WTC11 (cell line): Measurements from ENCODE around the gene OBSCN. TPM values are rescaled to one million over a fixed set of nuclear protein-coding genes. Genes with fewer than 3 reads are reported as not detected.

ENCODE experiments used
- ATAC-seq: fragments of 200-7000 bp; cut with Tn5 transposase; 2 replicates; pipeline ENCODE4 v1.10.0; 2021; ENCODE audit warnings: mild to moderate bottlenecking, moderate library complexity
- CTCF ChIA-PET: fragments of 300-600 bp; sonication (Branson Sonifier 250); formaldehyde crosslinking; loops from one replicate; lab custom pipeline; 2021; ENCODE audit warnings: antibody characterized with exemption; lab: Charles Lee
- POLR2A ChIA-PET: fragments of 350-600 bp; sonication (Branson Sonifier 250); formaldehyde crosslinking; loops from one replicate; lab custom pipeline; 2021; ENCODE audit warnings: antibody characterized with exemption; lab: Charles Lee
- DNase-seq: peaks from one replicate; pipeline ENCODE4 v3.0.0; 2021; ENCODE audit warnings: low spot score
- H3K27ac Mint-ChIP-seq: 2 replicates; pipeline ENCODE4 v1.8.0; 2021; ENCODE audit warnings: mixed read lengths
- H3K27me3 Mint-ChIP-seq: 2 replicates; pipeline ENCODE4 v1.8.0; 2021; ENCODE audit warnings: low read depth, mild to moderate bottlenecking, moderate library complexity, mixed read lengths
- H3K36me3 Mint-ChIP-seq: 2 replicates; pipeline ENCODE4 v1.8.0; 2021; ENCODE audit warnings: mixed read lengths
- H3K4me1 Mint-ChIP-seq: 2 replicates; pipeline ENCODE4 v1.8.0; 2022; ENCODE audit warnings: mixed read lengths
- H3K4me3 Mint-ChIP-seq: 2 replicates; pipeline ENCODE4 v1.8.0; 2021; ENCODE audit warnings: mild to moderate bottlenecking, moderate library complexity, mixed read lengths
- H3K9me3 Mint-ChIP-seq: 2 replicates; pipeline ENCODE4 v1.8.0; 2021; ENCODE audit warnings: mixed read lengths
- CBFB ChIP-seq: sonication (generic); formaldehyde crosslinking; IDR thresholded peaks from 2 replicates; pipeline ENCODE4 v1.8.1; 2022; ENCODE audit warnings: mild to moderate bottlenecking, low read depth, missing genetic modification reagents
- CDX4 ChIP-seq: fragments of 250-450 bp; sonication (Bioruptor Pico); IDR thresholded peaks from 2 replicates; pipeline ENCODE4 v1.9.0; 2021; ENCODE audit warnings: moderate library complexity, mild to moderate bottlenecking, inconsistent platforms, borderline replicate concordance
- CREM ChIP-seq: sonication (generic); formaldehyde crosslinking; IDR thresholded peaks from 2 replicates; pipeline ENCODE4 v1.8.1; 2022; ENCODE audit warnings: mild to moderate bottlenecking, missing genetic modification reagents, moderate library complexity
- E2F4 ChIP-seq: sonication (generic); formaldehyde crosslinking; IDR thresholded peaks from 2 replicates; pipeline ENCODE4 v1.8.1; 2022; ENCODE audit warnings: low read depth, mild to moderate bottlenecking, moderate library complexity, missing genetic modification reagents, borderline replicate concordance
- GRHL2 ChIP-seq: fragments of 250-450 bp; sonication (Bioruptor Pico); IDR thresholded peaks from 2 replicates; pipeline ENCODE4 v1.8.0; 2022; ENCODE audit warnings: mild to moderate bottlenecking, moderate library complexity; ENCODE audit not compliant: insufficient replicate concordance, severe bottlenecking
- MXD4 ChIP-seq: fragments of 250-450 bp; sonication (Bioruptor Pico); IDR thresholded peaks from 2 replicates; pipeline ENCODE4 v1.8.0; 2021; ENCODE audit warnings: mild to moderate bottlenecking, moderate library complexity, borderline replicate concordance
- NFYB ChIP-seq: sonication (generic); formaldehyde crosslinking; conservative IDR thresholded peaks from 2 replicates; pipeline ENCODE4 v1.8.0; 2022; ENCODE audit warnings: low read depth, missing genetic modification reagents
- NR2C2 ChIP-seq: sonication (generic); formaldehyde crosslinking; IDR thresholded peaks from 2 replicates; pipeline ENCODE4 v1.8.0; 2022; ENCODE audit warnings: mild to moderate bottlenecking, missing genetic modification reagents
- NR3C1 ChIP-seq: sonication (generic); formaldehyde crosslinking; conservative IDR thresholded peaks from 2 replicates; pipeline ENCODE4 v1.8.1; 2023; ENCODE audit warnings: low read depth, mild to moderate bottlenecking, missing genetic modification reagents
- OVOL2 ChIP-seq: fragments of 250-450 bp; sonication (Bioruptor Pico); IDR thresholded peaks from 2 replicates; pipeline ENCODE4 v1.9.0; 2021; ENCODE audit warnings: mild to moderate bottlenecking, borderline replicate concordance
- RELA ChIP-seq: sonication (generic); formaldehyde crosslinking; IDR thresholded peaks from 2 replicates; pipeline ENCODE4 v1.8.1; 2022; ENCODE audit warnings: missing genetic modification reagents, mild to moderate bottlenecking, borderline replicate concordance
- RORB ChIP-seq: fragments of 250-450 bp; sonication (Bioruptor Pico); IDR thresholded peaks from 2 replicates; pipeline ENCODE4 v1.9.0; 2021; ENCODE audit warnings: mild to moderate bottlenecking
- SOX15 ChIP-seq: fragments of 250-450 bp; sonication (Bioruptor Pico); IDR thresholded peaks from 2 replicates; pipeline ENCODE4 v1.9.0; 2021; ENCODE audit warnings: mild to moderate bottlenecking
- TCF7 ChIP-seq: sonication (generic); formaldehyde crosslinking; IDR thresholded peaks from 2 replicates; pipeline ENCODE4 v1.8.0; 2022; ENCODE audit warnings: mild to moderate bottlenecking, low read depth, missing genetic modification reagents, moderate library complexity
- TEAD4 ChIP-seq: sonication (generic); formaldehyde crosslinking; IDR thresholded peaks from 2 replicates; pipeline ENCODE4 v1.8.0; 2022; ENCODE audit warnings: mild to moderate bottlenecking, missing genetic modification reagents
- ZNF121 ChIP-seq: sonication (generic); formaldehyde crosslinking; IDR thresholded peaks from 2 replicates; pipeline ENCODE4 v1.8.0; 2023; ENCODE audit warnings: missing genetic modification reagents
- ZNF317 ChIP-seq: sonication (generic); formaldehyde crosslinking; IDR thresholded peaks from 2 replicates; pipeline ENCODE4 v1.8.1; 2023; ENCODE audit warnings: low read depth, mild to moderate bottlenecking, moderate library complexity, missing genetic modification reagents, borderline replicate concordance
- total RNA-seq: library from RNA; stranded (reverse); gene quantifications from 3 replicates; pipeline ENCODE4 v1.2.3, GENCODE V29; 2021
- TF ChIP-seq, protein P1 (sequence below): sonication (generic); formaldehyde crosslinking; IDR thresholded peaks from 2 replicates; pipeline ENCODE4 v1.8.1; 2023; ENCODE audit warnings: mild to moderate bottlenecking, missing genetic modification reagents
- TF ChIP-seq, protein P2 (sequence below): sonication (generic); formaldehyde crosslinking; IDR thresholded peaks from 2 replicates; pipeline ENCODE4 v1.8.1; 2022; ENCODE audit warnings: mild to moderate bottlenecking, moderate library complexity, missing genetic modification reagents
- TF ChIP-seq, protein P3 (sequence below): sonication (generic); formaldehyde crosslinking; IDR thresholded peaks from 2 replicates; pipeline ENCODE4 v1.8.0; 2022; ENCODE audit warnings: mild to moderate bottlenecking, missing genetic modification reagents
- TF ChIP-seq, protein P4 (sequence below): sonication (generic); formaldehyde crosslinking; IDR thresholded peaks from 2 replicates; pipeline ENCODE4 v1.8.1; 2022; ENCODE audit warnings: low read depth, missing genetic modification reagents, borderline replicate concordance

The OBSCN gene
- total RNA-seq, 1 experiment from 2014 or later = 38.8 TPM

GRCh38 chr1:228297242-228297641 is 89.4 kb downstream of the OBSCN start (continued):
- TF ChIP-seq, protein P1, sequence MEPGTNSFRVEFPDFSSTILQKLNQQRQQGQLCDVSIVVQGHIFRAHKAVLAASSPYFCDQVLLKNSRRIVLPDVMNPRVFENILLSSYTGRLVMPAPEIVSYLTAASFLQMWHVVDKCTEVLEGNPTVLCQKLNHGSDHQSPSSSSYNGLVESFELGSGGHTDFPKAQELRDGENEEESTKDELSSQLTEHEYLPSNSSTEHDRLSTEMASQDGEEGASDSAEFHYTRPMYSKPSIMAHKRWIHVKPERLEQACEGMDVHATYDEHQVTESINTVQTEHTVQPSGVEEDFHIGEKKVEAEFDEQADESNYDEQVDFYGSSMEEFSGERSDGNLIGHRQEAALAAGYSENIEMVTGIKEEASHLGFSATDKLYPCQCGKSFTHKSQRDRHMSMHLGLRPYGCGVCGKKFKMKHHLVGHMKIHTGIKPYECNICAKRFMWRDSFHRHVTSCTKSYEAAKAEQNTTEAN = no peak
- TF ChIP-seq NR2C2 (no peak), E2F4 (no peak), MXD4 (CRISPR knock-in tag) (no peak), CBFB (CRISPR knock-in tag) (no peak), CREM (CRISPR knock-in tag) (no peak), ZNF121 (CRISPR knock-in tag) (no peak), NR3C1 (CRISPR knock-in tag) (no peak)
- TF ChIP-seq, protein P2, sequence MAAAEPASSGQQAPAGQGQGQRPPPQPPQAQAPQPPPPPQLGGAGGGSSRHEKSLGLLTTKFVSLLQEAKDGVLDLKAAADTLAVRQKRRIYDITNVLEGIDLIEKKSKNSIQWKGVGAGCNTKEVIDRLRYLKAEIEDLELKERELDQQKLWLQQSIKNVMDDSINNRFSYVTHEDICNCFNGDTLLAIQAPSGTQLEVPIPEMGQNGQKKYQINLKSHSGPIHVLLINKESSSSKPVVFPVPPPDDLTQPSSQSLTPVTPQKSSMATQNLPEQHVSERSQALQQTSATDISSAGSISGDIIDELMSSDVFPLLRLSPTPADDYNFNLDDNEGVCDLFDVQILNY = no peak

DNA sequence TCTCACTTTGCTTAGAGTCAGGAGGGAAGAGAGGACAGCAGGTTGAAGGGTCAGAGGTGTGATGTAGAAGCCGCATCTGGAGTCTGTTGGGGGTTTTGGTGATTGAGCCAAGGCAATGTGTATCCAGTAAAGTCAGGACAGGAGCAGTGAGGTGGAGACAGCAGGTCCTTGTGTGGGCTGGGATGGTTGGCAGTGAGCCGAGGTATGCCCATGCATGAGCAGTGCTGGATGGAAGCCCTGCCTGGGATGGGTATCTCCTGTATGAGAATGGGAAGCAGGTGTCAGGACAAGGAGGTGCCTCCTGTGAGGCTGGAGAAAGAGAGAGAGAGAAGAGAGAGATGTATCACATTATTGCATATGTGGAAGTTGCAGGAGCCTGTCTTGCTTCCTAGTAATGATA is 90.0 kb downstream of the OBSCN start:
- H3K36me3 Mint-ChIP-seq = peaks cover 94% of the 10 kb centered on the region
- no peak for DNase-seq
- peaks cover 7% of the 10 kb centered on the region for H3K27me3 Mint-ChIP-seq
- POLR2A ChIA-PET = no interaction called here
- TF ChIP-seq OVOL2 (CRISPR knock-in tag) = no peak
- TF ChIP-seq, protein P3, sequence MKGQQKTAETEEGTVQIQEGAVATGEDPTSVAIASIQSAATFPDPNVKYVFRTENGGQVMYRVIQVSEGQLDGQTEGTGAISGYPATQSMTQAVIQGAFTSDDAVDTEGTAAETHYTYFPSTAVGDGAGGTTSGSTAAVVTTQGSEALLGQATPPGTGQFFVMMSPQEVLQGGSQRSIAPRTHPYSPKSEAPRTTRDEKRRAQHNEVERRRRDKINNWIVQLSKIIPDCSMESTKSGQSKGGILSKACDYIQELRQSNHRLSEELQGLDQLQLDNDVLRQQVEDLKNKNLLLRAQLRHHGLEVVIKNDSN (CRISPR knock-in tag) = no peak
- TF ChIP-seq, all 79 proteins: peak for 0
- CTCF ChIA-PET = no interaction called here
- Mint-ChIP-seq H3K4me3 (no peak overlapping the region), H3K4me1 (no peaks in the 10 kb centered on the region), H3K27ac (no peak overlapping the region), H3K9me3 (peaks cover 83% of the 10 kb centered on the region)
- no peak for ATAC-seq

DNA sequence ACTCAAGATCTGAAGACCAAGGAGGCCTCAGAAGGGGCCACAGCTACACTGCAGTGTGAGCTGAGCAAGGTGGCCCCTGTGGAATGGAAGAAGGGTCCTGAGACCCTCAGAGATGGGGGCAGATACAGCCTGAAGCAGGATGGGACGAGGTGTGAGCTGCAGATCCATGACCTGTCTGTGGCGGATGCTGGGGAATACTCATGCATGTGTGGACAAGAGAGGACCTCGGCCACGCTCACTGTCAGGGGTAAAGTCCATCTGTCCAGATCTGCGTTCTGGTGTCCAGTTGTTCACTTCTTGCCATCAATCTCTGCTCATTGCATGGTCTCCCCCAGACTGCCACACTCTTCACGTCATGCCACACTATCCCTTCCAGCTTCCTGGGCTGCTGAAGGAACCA is 90.6 kb downstream of the OBSCN start:
- DNase-seq = no peak
- H3K4me3 Mint-ChIP-seq = no peak overlapping the region
- no peak for TF ChIP-seq TEAD4 (CRISPR knock-in tag)
- ChIA-PET CTCF (no interaction called here), POLR2A (no interaction called here)
- ATAC-seq = no peak
- H3K9me3 Mint-ChIP-seq = peaks cover 90% of the 10 kb centered on the region
- no peaks in the 10 kb centered on the region for H3K4me1 Mint-ChIP-seq
- peaks cover 94% of the 10 kb centered on the region for H3K36me3 Mint-ChIP-seq
- H3K27me3 Mint-ChIP-seq = peaks cover 9% of the 10 kb centered on the region
- H3K27ac Mint-ChIP-seq = no peak overlapping the region

GRCh38 chr1:228299211-228299610 is 91.4 kb downstream of the OBSCN start:
- Mint-ChIP-seq H3K36me3 (peaks cover 94% of the 10 kb centered on the region), H3K4me3 (no peak overlapping the region), H3K4me1 (no peaks in the 10 kb centered on the region), H3K27ac (no peak overlapping the region), H3K9me3 (peaks cover 90% of the 10 kb centered on the region), H3K27me3 (peaks cover 9% of the 10 kb centered on the region)
- POLR2A ChIA-PET = no interaction called here
- no peak for DNase-seq
- ATAC-seq = no peak
- CTCF ChIA-PET = interaction anchor here (1.0 kb wide), 1 partner anchor 9 kb away, joined by 3 read pairs; no protein-coding TSS in a partner anchor
- no peak for TF ChIP-seq MXD4 (CRISPR knock-in tag)
- TF ChIP-seq NFYB (CRISPR knock-in tag) = no peak
- no peak for TF ChIP-seq NR2C2
- no peak for TF ChIP-seq TCF7
- TF ChIP-seq SOX15 (CRISPR knock-in tag) = no peak
- TF ChIP-seq NR3C1 (CRISPR knock-in tag) = no peak
- TF ChIP-seq GRHL2 = no peak
- TF ChIP-seq CDX4 (CRISPR knock-in tag) = no peak
- TF ChIP-seq RELA (CRISPR knock-in tag) = no peak
- TF ChIP-seq ZNF317 (CRISPR knock-in tag) = no peak
- TF ChIP-seq, protein P4, sequence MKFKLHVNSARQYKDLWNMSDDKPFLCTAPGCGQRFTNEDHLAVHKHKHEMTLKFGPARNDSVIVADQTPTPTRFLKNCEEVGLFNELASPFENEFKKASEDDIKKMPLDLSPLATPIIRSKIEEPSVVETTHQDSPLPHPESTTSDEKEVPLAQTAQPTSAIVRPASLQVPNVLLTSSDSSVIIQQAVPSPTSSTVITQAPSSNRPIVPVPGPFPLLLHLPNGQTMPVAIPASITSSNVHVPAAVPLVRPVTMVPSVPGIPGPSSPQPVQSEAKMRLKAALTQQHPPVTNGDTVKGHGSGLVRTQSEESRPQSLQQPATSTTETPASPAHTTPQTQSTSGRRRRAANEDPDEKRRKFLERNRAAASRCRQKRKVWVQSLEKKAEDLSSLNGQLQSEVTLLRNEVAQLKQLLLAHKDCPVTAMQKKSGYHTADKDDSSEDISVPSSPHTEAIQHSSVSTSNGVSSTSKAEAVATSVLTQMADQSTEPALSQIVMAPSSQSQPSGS = no peak
- TF ChIP-seq RORB = no peak
